Stimulated activated CD4-positive, alpha-beta T cell treated with anti-CD3 and anti-CD28 coated beads, Interleukin-15, amount 100 ng/mL, for 48 hours (primary cell): ENCODE measurements around the gene MRPL4.
A peak's percentile ranks its signal among the peaks of the same experiment; 100 is the strongest.

Source experiments
- DNase-seq, 2 donors: peaks; one replicate each; pipeline ENCODE4 v3.0.0-alpha.2; 2020; ENCODE audit warnings: low read depth in 2 of 2

MRPL4 gene

DNA sequence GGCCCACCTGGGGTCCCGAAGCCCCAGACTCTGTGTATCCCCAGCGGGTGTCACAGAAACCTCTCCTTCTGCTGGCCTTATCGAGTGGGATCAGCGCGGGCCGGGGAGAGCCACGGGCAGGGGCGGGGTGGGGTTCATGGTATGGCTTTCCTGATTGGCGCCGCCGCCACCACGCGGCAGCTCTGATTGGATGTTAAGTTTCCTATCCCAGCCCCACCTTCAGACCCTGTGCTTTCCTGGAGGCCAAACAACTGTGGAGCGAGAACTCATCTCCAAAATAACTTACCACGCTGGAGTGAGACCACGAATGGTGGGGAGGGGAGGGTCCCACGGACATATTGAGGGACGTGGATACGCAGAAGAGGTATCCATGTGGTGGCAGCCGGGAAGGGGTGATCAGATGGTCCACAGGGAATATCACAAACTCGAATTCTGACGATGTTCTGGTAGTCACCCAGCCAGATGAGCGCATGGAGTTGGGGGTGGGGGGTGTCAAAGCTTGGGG lies 36.7 kb downstream of the MRPL4 start:
- no peak for DNase-seq

DNA sequence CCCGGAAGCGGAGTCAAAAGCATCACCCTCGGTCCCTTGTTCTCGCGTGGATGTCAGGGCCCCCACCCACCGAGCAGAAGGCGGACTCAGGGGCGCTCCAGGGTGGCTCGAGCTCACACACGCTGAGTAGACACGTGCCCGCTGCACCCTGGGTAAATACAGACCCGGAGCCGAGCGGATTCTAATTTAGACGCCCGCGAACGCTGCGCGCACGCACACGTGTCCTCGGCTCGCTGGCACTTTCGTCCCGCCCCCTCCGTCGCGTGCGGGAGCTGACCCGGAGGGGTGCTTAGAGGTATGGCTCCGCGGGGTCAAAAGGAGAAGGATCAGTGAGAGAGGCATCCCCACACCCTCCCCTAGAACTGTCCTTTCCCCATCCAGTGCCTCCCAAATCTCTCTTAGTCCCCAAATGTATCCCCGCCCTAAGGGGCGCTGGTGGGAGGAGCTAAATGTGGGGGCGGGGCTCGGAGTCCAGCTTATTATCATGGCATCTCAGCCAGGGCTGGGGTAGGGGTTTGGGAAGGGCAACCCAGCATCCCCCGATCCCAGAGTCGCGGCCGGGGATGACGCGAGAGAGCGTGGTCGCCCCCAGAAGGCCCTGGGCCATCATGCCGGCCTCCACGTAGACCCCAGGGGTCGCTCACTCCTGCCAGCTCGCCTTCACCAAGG lies 37.3 kb downstream of the MRPL4 start:
- peak in 1 of 2 donors; percentile 64 for DNase-seq

DNA sequence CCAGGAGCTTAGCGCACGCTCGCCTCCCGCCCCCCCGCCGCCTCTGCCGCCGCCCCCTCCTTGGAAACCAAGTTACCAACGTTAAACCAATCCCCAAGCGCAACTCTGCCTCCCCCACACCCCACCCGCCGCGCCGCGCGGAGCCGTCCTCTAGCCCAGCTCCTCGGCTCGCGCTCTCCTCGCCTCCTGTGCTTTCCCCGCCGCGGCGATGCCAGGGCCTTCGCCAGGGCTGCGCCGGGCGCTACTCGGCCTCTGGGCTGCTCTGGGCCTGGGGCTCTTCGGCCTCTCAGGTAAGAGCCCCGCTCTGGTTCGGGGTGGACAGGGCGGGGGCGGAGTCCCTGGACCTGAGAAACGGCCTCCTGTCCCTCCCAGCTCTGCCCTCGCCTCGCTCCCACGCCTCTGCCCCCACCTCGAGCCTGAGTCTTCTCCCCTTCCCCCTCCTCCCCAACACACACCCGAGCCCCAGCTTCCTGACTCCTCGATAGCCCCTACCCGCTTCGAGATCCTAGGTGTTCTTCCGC lies 37.9 kb downstream of the MRPL4 start, which contains the start of gene ICAM5:
Gene ICAM5, plus strand, starts transcription at position 117 of the 521 bp plus-strand sequence. Its CDS starts 92 bp downstream, at position 209.
- no peak for DNase-seq

DNA sequence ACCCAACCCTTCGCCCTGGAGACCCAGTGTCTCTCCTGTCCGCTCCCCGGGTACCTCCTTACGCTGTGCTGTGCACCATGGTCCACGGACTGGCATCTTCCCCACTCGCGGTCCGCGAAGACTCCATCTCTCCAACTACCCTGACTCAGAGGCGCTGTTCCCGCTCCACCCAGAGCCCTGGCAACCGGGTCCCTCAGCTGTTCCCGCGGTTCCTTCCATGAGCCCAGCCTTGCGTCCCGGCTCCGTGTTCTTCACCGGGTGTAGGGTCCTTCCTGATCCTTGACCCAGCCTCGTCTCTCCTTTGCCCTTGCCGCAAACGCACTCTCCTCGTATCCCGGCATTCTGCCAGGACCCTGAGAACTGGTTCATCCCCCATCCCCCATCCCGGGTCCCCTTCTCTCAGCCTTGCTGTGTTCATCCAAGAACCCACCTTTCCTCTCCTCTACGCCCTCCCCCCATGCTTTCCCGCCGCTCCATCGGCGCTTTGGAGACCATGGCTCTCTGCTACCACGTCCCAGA lies 38.4 kb downstream of the MRPL4 start:
- no peak for DNase-seq

DNA sequence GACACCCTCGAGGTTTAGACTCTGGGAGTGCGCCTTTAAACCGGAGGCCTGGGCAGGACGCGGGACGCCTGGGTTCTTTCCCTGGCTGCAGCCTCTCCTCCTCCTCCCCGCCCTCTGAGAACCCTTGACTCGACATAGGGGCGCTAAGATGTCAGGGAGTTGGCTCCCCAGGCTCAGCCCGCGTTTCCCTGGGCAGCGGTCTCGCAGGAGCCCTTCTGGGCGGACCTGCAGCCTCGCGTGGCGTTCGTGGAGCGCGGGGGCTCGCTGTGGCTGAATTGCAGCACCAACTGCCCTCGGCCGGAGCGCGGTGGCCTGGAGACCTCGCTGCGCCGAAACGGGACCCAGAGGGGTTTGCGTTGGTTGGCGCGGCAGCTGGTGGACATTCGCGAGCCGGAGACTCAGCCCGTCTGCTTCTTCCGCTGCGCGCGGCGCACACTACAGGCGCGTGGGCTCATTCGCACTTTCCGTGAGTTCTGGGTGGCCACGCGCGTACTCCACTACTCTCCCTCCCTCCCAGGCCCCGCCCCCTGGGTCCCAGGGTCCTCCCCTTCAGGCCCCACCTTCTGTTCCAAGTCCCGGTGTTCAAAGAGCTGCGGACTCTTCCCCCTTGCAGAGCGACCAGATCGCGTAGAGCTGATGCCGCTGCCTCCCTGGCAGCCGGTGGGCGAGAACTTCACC lies 39.0 kb downstream of the MRPL4 start:
- DNase-seq = no peak

DNA sequence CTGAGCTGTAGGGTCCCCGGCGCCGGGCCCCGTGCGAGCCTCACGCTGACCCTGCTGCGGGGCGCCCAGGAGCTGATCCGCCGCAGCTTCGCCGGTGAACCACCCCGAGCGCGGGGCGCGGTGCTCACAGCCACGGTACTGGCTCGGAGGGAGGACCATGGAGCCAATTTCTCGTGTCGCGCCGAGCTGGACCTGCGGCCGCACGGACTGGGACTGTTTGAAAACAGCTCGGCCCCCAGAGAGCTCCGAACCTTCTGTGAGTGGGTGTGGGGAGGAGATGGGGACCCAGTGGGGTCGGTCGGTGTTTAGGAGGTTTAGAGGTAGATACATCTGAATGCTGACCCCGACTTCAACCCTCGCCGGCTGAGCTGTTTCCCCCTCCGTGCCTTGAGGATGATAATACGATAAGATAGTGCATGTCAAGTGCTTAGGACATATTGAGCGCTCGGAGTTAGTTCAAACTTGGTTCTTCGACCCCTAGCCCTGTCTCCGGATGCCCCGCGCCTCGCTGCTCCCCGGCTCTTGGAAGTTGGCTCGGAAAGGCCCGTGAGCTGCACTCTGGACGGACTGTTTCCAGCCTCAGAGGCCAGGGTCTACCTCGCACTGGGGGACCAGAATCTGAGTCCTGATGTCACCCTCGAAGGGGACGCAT lies 39.7 kb downstream of the MRPL4 start:
- DNase-seq = no peak

DNA sequence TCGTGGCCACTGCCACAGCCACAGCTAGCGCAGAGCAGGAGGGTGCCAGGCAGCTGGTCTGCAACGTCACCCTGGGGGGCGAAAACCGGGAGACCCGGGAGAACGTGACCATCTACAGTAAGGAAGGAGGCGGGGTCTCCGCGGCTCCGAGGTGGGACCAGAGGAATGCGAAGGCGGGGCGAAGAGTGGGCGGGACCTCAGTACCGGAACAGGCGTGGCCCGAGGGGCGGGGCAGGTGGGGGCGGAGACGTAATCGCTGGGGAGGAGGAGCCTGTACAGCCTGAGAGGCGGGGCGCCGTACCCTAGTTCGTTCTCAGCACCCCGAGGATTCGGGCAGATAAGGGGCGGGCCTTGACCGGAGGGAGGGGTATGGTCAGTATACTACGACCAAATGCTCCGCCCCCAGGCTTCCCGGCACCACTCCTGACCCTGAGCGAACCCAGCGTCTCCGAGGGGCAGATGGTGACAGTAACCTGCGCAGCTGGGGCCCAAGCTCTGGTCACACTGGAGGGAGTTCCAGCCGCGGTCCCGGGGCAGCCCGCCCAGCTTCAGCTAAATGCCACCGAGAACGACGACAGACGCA lies 40.3 kb downstream of the MRPL4 start:
- DNase-seq = peak; percentile 70 to 77

DNA sequence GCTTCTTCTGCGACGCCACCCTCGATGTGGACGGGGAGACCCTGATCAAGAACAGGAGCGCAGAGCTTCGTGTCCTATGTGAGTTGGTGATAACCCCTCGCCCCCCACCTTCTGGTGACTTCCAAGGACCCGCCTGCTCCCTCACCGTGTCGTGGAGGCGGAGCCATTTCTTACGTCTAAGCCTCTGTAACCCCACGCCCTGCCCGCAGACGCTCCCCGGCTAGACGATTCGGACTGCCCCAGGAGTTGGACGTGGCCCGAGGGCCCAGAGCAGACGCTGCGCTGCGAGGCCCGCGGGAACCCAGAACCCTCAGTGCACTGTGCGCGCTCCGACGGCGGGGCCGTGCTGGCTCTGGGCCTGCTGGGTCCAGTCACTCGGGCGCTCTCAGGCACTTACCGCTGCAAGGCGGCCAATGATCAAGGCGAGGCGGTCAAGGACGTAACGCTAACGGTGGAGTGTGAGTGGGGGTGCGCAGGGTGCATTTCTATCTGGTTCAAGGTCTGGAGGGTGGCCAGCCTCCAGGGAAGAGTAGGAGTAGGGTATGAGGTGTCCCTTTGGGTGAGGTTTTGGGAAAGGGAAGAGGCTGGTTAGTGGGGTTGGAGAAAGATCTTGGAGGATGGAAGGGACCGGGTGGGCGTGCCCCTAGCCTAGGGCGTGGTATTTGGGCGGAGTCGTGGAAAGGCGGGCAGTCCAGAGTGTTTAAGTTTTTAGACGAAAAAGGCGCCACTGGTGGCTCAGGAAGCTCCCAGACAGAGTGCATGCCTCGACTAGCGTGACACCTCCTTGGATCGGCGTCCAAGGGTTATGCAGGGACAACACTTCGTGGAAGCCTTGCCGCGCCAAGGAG lies 41.0 kb downstream of the MRPL4 start:
- DNase-seq = no peak

DNA sequence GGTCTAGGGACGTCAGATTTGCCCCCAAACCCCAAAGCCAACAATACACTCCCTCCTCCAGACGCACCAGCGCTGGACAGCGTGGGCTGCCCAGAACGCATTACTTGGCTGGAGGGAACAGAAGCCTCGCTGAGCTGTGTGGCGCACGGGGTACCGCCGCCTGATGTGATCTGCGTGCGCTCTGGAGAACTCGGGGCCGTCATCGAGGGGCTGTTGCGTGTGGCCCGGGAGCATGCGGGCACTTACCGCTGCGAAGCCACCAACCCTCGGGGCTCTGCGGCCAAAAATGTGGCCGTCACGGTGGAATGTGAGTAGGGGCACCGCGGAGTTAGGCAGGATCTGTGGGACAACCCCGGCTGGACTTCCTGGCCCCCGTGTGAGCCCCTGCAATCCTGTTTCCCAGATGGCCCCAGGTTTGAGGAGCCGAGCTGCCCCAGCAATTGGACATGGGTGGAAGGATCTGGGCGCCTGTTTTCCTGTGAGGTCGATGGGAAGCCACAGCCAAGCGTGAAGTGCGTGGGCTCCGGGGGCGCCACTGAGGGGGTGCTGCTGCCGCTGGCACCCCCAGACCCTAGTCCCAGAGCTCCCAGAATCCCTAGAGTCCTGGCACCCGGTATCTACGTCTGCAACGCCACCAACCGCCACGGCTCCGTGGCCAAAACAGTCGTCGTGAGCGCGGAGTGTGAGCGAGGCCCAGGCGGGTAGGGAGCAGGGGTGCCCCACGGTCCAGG lies 41.8 kb downstream of the MRPL4 start:
- DNase-seq = no peak

DNA sequence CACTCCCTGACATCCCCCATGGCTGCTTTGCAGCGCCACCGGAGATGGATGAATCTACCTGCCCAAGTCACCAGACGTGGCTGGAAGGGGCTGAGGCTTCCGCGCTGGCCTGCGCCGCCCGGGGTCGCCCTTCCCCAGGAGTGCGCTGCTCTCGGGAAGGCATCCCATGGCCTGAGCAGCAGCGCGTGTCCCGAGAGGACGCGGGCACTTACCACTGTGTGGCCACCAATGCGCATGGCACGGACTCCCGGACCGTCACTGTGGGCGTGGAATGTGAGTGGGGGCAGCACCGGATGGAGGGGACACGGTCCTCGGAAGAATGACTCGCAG lies 42.3 kb downstream of the MRPL4 start:
- DNase-seq = no peak

DNA sequence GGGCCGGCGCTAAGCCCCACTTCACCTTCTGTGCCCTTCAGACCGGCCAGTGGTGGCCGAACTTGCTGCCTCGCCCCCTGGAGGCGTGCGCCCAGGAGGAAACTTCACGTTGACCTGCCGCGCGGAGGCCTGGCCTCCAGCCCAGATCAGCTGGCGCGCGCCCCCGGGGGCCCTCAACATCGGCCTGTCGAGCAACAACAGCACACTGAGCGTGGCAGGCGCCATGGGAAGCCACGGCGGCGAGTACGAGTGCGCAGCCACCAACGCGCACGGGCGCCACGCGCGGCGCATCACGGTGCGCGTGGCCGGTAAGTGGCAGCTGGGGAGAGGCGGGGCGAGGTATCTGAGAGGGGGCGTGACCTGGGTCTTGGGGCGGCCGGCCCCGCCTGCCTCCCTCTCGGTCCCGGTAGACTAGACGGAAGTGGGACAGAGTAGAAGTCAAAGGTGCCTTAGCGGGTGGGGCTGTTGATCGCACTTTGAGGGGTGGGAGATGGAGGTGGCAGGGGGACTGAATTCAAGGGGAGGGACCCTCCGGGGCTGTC lies 43.4 kb downstream of the MRPL4 start:
- peak in 1 of 2 donors; percentile 47 for DNase-seq

DNA sequence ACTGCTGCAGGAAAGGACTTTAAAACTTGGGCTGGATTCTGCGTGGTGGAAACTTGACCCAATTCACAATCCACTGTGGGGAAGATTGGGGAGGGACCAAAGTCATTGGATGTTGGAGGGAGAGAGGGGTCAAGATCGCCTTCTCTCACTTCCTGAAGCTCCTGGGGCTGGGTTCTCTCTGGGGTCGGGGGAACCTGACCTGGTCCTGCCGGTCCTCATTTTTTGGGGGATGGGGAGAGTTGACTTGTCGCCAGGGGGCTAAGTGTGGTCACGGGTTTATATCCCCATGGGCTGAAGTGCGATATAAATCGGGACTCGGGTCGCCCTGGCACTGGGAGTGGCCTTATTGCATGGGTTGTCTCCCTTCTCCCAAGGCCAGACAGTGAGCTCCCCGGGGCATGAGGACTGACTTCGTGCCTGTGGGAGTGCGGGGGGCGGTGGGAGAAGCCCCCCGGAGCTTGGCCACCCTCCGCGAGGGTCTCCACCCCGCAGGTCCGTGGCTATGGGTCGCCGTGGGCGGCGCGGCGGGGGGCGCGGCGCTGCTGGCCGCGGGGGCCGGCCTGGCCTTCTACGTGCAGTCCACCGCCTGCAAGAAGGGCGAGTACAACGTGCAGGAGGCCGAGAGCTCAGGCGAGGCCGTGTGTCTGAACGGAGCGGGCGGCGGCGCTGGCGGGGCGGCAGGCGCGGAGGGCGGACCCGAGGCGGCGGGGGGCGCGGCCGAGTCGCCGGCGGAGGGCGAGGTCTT lies 44.0 kb downstream of the MRPL4 start:
- DNase-seq = no peak

DNA sequence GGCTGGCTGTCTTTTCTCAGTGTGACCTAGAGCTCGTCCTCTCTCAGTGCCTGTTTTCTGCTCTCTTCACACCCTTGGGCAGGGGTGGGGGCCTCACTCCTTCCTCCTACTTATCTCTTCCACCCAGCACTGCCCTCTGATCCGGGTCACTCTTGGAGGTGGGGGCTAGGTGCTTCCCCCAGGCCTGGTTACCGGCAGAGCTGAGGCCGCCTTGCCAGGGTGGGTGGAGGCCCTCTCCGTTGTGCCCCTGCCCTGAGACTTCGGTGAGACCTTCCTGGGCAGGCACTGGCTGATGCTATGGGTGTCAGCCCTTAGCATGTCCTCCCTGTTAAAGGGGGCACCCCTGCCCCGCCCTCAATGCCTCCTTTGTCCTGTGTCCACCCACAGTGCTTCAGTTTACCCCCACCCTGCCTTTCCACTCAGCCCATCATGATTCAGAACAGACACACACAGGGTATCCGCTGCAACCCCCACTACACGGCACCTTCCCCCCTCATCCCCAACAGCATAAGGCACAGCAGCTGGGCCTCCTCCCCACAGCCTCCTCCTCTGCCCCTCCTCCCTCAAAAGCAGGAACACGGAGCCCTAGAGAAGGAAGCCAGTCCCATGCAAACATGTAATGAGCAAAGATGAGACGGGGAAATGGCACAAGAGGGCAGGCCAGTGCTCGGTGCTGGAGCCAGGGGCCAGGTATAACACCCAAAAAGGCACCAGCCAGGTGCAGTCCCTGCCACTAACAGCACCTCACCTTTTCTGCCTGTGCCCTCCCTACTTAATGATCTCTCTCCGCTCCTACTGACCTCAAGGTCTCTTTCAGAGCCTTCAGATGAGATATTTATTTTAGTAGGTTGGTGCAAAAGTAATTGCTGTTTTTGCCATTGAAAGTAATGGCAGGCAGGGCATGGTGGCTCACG lies 47.8 kb downstream of the MRPL4 start:
- DNase-seq = no peak

DNA sequence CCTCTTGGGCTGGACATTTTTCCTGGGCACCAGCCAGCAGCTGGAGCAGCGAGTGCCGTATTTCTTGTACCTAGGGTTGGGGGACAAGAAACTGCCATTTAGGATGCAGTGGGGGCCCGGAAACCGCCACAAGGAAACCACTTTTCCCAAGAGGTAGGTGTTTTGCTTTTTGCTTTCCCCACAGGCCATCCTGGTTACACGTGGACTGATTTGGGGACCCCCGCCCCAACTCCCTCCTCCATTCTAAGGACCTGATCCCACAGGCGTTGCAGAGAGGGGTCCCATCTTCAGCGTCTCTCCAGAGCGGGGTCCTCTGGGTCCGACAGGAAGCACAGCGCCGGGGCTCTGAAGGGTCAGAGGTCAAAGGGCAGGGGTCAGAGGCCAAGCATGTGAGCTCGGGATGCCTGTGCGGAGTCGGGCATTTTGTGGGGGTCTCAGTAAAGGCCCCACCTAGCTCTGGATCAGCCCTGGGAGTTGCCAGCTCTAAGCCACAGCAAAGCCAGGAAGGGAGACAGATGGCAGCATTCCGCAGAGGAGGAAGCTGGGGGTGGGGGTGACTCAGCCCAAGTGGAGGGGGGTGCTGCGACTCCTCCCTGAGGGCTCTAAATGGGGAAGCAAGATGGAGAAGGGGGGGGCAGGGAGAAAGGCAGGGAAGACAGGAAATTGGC lies 53.3 kb downstream of the MRPL4 start:
- no peak for DNase-seq

DNA sequence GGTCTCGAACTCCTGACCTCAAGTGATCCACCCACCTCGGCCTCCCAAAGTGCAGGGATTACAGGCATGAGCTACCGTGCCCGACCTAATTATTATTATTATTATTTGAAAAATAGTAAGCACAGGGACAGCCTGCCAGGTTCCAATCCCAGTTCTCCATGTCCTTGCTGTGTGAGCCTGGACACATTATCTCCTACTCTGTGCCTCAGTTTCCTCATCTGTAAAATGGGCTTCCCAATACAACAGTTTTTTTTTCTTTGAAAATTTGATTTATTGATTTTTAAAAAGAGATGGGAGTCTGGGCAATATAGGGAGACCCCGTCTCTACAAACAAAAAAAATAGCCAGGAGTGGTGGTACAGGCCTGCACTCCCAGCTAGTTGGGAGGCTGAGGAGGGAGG lies 54.3 kb downstream of the MRPL4 start:
- DNase-seq = no peak

DNA sequence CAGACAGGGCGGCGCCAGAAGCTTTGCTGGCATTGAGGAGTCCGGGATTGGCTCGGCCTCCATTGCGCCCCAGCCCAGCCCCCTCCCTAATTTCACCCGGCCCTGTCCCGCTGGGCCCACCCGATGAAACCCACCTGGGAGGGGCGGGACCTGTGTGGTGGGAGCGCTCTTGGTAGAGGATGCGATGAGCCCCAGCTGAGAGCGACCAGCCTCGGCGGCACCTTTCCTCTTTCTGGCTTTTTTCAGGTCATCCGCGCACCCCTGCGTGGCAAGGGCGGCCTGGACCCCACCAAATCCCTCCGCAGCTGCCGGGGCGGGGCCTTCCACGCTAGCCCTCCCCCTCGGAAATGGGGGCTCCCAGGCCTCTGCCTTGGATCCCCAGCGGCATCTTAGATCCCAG lies 57.4 kb downstream of the MRPL4 start, which contains the start of gene ZGLP1:
Gene ZGLP1, minus strand, starts transcription at position 393 of the 400 bp plus-strand sequence.
- DNase-seq = no peak
